RWPE1 (cell line): ENCODE measurements around the gene PLAU.

Experiments
- CTCF ChIA-PET: fragments of 350-600 bp; sonication (Branson Sonifier 250); formaldehyde crosslinking; extraction: SDS; loops from one replicate; lab custom pipeline; 2021; lab: Yijun Ruan, JAX
- POLR2A ChIA-PET: fragments of 400-600 bp; formaldehyde crosslinking; extraction: SDS; loops from one replicate; lab custom pipeline; 2020; ENCODE audit warnings: antibody characterized with exemption; ENCODE audit not compliant: low non-redundant PET; lab: Yijun Ruan, JAX
- DNase-seq: peaks from one replicate; pipeline ENCODE4 v3.0.0; 2012; ENCODE audit warnings: low spot score
- H3K27ac ChIP-seq: fragments of 450-650 bp; 2 replicates; pipeline ENCODE4 v1.5.1; 2017
- CTCF ChIP-seq: fragments of 450-650 bp; conservative IDR thresholded peaks from 2 replicates; pipeline ENCODE4 v1.5.1; 2017; ENCODE audit warnings: low read depth, mild to moderate bottlenecking

The PLAU gene

GRCh38 chr10:73875139-73875475, 35.8 kb upstream of the PLAU start:
- no peak for DNase-seq
- POLR2A ChIA-PET: interaction anchor here (0.6 kb wide), 1 partner anchor 102 kb away, joined by 3 read pairs; no protein-coding TSS in a partner anchor
- TF ChIP-seq CTCF: no peak
- peak overlapping the region; percentile 72 for H3K27ac ChIP-seq
- CTCF ChIA-PET: interaction anchor here (0.6 to 0.8 kb wide), 4 partner anchors 11 to 65 kb away, joined by 3 to 4 read pairs (median 3); no protein-coding TSS in a partner anchor

GRCh38 chr10:73876157-73876556, 34.8 kb upstream of the PLAU start:
- DNase-seq: no peak
- no peak for TF ChIP-seq CTCF
- H3K27ac ChIP-seq: peak overlapping the region; percentile 72
- CTCF ChIA-PET: interaction anchor here (0.6 to 1.5 kb wide), 4 partner anchors 10 to 257 kb away, joined by 3 to 6 read pairs (median 4); no protein-coding TSS in a partner anchor
- POLR2A ChIA-PET: interaction anchor here (0.6 kb wide), 1 partner anchor 1188 kb away, joined by 3 read pairs; no protein-coding TSS in a partner anchor

- ChIA-PET CTCF (interaction anchor here (0.6 to 1.5 kb wide), 4 partner anchors 10 to 1108 kb away, joined by 3 to 6 read pairs (median 4); no protein-coding TSS in a partner anchor), POLR2A (interaction anchor here (0.6 kb wide), 1 partner anchor 1187 kb away, joined by 3 read pairs; no protein-coding TSS in a partner anchor)
- DNase-seq: no peak
- no peak for TF ChIP-seq CTCF
- peak overlapping the region; percentile 72 for H3K27ac ChIP-seq
Measured at GRCh38 chr10:73876566-73876965, 34.4 kb upstream of the PLAU start.

DNA sequence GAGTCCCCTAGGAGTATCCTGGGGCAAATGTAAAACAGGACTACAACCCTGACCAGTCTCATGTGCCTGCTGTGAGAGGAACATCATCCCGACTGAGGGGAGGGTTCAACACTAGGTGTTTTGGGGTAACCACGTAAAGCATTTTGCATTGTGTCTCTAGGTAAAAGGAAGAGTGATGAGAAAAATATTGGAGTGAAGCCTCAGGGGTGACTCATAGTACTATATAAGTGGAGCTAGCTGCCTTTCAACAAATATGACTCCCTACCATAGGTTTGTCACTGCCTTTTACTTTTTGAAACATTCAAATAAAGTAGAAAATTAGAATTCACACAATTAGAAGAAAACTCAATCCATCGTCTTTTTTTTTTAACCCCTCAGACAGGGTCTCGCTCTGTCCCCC, 34.0 kb upstream of the PLAU start:
- POLR2A ChIA-PET: interaction anchor here (0.6 kb wide), 1 partner anchor 1187 kb away, joined by 3 read pairs; no protein-coding TSS in a partner anchor

DNA sequence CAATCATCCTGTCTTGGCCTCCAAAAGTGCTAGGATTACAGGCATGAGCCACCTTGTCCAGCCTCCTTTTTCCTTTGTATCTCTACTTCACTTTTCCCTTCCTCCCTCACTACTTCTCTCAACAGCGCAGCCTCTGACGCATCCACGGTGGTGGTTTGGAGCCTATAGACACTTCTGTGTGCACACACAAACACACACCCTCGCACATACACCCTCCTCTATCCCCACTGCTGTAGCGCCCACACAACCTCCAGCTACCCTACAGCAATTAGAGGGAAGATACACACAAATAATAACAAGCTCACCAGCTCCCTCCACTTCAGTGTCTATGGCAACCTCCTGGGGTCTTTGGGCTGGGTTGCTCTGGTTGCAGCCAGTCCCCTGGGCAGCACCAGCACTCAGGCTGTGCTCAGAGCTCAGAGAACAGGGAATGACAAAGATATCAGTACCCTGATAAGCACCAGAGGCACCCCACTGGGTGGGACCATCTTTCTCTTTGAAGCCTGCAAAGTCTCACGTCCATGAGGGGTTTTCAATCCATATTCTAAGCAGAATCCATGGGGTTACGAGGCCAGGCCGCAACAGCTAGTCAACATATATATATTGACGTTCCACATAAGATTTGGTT, 33.3 kb upstream of the PLAU start:
- H3K27ac ChIP-seq: no peak overlapping the region
- TF ChIP-seq CTCF: no peak
- ChIA-PET POLR2A (no interaction called here), CTCF (interaction anchor here (1.0 kb wide), 1 partner anchor 63 kb away, joined by 5 read pairs; no protein-coding TSS in a partner anchor)
- DNase-seq: no peak

More for the DNA sequence above, 34.0 kb upstream of the PLAU start:
- peak overlapping the region; percentile 72; the same call in 1 of the 2 replicates for H3K27ac ChIP-seq
- CTCF ChIA-PET: interaction anchor here (0.6 to 1.5 kb wide), 3 partner anchors 9 to 1108 kb away, joined by 3 to 5 read pairs (median 4); no protein-coding TSS in a partner anchor
- no peak for DNase-seq
- no peak for TF ChIP-seq CTCF

- no peak for DNase-seq
- CTCF ChIA-PET: interaction anchor here (0.6 to 3.2 kb wide), 8 partner anchors 19 to 195 kb away, joined by 3 to 28 read pairs (median 7); partner anchors contain the start of gene CHCHD1
- TF ChIP-seq CTCF: no peak
- H3K27ac ChIP-seq: no peak overlapping the region
- POLR2A ChIA-PET: no interaction called here
Measured at GRCh38 chr10:73878365-73878764, 32.6 kb upstream of the PLAU start.
